ENCODE data around the gene DHX36. TPM values are rescaled to one million over a fixed set of nuclear protein-coding genes. Genes with fewer than 3 reads are reported as not detected.
A peak's percentile ranks its signal among the peaks of the same experiment; 100 is the strongest.

Gene DHX36
- total RNA-seq, 1 donor from 2014 or later: 91.8 TPM

DNA sequence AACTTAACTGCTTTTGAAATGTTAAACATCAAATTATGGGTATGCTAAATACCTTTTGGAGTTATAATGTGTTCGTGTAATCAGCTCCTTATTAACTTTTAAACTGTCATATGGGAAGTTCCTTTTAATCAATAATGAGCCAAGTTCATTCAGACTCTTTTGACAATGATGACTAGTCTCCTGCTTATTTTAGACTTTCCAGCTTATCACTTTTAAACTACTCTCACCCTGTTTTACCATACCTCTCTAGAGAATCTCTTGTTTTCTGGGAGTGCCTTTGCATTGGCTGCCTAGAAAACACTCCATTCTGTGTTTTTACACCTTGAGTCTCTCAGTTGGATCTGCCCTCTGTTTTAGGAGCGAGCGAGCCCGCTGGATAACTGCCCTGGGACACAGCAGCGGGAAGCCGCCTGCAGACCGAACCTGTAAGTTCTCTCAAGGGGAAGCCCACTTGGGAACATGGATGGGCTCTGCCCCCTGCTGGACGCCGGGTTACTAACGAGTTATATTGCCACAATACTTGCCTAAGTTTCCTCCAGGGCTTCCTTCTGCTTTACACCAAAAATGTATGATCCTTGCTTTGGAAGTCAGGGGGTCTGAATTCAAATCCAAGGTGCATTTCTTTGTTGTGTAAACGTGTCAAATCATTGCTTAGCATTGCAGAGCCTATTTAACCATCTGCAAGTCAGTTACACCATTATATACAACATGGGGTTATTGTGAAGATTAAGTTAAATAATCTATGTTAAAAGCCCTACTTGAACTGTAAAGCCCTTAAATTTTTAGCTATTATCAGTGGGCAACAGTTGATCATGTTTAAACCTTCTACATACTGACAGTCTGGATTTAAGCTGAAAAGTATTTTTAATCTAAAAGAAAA, 71.3 kb downstream of the DHX36 start:
- H3K4me3 Mint-ChIP-seq: no peak overlapping the region
- no peaks in the 10 kb centered on the region for H3K27me3 ChIP-seq
- H3K79me2 ChIP-seq (ENCODE audit: low read depth): no peaks in the 10 kb centered on the region
- H3K4me1 ChIP-seq: peaks cover 16% of the 10 kb centered on the region
- no peak overlapping the region for H3K4me3 ChIP-seq
- H2AFZ ChIP-seq (replicated peaks): no peak overlapping the region
- TF ChIP-seq EZH2 (IDR thresholded peaks at IDR 0.05) (no peak), EZH2phosphoT487 (IDR thresholded peaks at IDR 0.05) (no peak)
- TF ChIP-seq, protein P1, sequence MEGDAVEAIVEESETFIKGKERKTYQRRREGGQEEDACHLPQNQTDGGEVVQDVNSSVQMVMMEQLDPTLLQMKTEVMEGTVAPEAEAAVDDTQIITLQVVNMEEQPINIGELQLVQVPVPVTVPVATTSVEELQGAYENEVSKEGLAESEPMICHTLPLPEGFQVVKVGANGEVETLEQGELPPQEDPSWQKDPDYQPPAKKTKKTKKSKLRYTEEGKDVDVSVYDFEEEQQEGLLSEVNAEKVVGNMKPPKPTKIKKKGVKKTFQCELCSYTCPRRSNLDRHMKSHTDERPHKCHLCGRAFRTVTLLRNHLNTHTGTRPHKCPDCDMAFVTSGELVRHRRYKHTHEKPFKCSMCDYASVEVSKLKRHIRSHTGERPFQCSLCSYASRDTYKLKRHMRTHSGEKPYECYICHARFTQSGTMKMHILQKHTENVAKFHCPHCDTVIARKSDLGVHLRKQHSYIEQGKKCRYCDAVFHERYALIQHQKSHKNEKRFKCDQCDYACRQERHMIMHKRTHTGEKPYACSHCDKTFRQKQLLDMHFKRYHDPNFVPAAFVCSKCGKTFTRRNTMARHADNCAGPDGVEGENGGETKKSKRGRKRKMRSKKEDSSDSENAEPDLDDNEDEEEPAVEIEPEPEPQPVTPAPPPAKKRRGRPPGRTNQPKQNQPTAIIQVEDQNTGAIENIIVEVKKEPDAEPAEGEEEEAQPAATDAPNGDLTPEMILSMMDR (IDR thresholded peaks at IDR 0.05): peak; percentile 96
- peaks cover 5% of the 10 kb centered on the region for H4K20me1 ChIP-seq (ENCODE audit: low read depth)
- no peak overlapping the region for H3K27ac ChIP-seq
- H3F3A ChIP-seq (ENCODE audit: low read depth): peaks cover 17% of the 10 kb centered on the region
- H3K9ac ChIP-seq: no peak overlapping the region
- peak overlapping the region; percentile 25 for H3K4me2 ChIP-seq
- H3K36me3 Mint-ChIP-seq: peaks cover 26% of the 10 kb centered on the region
- DNase-seq (ENCODE audit: low spot score): peak; percentile 95
- no peaks in the 10 kb centered on the region for H3K9me3 Mint-ChIP-seq
- no peaks in the 10 kb centered on the region for H3K9me3 ChIP-seq (ENCODE audit: low read depth)
- H3K36me3 ChIP-seq: no peaks in the 10 kb centered on the region
- H3K4me1 Mint-ChIP-seq: peaks cover 10% of the 10 kb centered on the region
- no peak overlapping the region for H3K27ac Mint-ChIP-seq
- no peaks in the 10 kb centered on the region for H3K27me3 Mint-ChIP-seq (ENCODE audit: insufficient read depth, low read depth)

DNA sequence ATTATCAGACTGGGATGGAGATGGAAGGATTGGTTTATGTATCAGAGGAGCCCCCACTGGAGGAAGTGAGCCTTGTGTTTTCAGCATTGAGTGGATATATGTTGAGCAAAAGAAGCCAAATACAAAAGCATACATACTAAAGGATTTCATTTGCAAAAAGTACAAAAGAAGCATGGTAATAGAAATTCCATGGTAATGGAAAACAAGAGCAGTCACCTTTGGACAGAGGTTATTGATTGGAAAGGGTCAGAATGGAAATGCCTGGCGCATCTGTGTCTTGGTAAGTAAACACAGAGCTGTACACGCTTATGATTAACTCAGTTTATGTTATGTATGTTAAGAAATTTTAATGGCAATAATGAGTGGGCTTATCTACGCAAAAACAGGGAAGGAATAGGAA, 72.7 kb downstream of the DHX36 start:
- Histone ChIP-seq H3K4me2 (no peak overlapping the region), H3K36me3 (no peaks in the 10 kb centered on the region), H3K27ac (no peak overlapping the region), H3K9me3 (ENCODE audit: low read depth) (no peaks in the 10 kb centered on the region), H3K4me3 (no peak overlapping the region), H3K4me1 (peaks cover 30% of the 10 kb centered on the region), H3K9ac (no peak overlapping the region), H3K79me2 (ENCODE audit: low read depth) (no peaks in the 10 kb centered on the region), H4K20me1 (ENCODE audit: low read depth) (peaks cover 5% of the 10 kb centered on the region), H2AFZ (replicated peaks) (no peak overlapping the region), H3K27me3 (no peaks in the 10 kb centered on the region), H3F3A (ENCODE audit: low read depth) (peaks cover 27% of the 10 kb centered on the region)
- Mint-ChIP-seq H3K27ac (no peak overlapping the region), H3K4me3 (no peak overlapping the region), H3K9me3 (no peaks in the 10 kb centered on the region), H3K4me1 (peaks cover 15% of the 10 kb centered on the region), H3K27me3 (ENCODE audit: insufficient read depth, low read depth) (no peaks in the 10 kb centered on the region), H3K36me3 (peaks cover 25% of the 10 kb centered on the region)
- no peak for DNase-seq (ENCODE audit: low spot score)
- TF ChIP-seq EZH2phosphoT487 (IDR thresholded peaks at IDR 0.05) (no peak), EZH2 (IDR thresholded peaks at IDR 0.05) (no peak)
- TF ChIP-seq, protein P1 (IDR thresholded peaks at IDR 0.05): no peak

DNA sequence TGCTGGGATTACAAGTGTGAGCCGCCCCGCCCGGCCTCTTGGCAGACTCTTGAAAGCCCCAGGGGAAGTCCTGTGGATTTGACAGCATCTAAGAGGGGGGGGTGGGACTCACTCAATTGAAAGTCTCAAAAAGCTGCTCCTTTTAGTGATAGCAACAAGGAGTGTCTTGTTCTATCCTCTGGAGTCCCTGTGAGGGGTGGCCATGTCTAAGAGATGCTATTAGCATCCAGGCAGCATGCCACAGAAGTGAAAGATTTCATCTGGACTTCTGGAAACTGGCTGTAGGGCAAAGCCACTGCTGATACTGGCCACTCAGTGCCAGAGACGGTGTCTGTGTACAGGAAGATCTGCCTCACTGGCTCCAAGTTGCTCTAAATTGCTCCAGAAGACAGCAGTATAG, 74.0 kb downstream of the DHX36 start:
- no peak overlapping the region for H3K9ac ChIP-seq
- no peaks in the 10 kb centered on the region for H3K79me2 ChIP-seq (ENCODE audit: low read depth)
- H3K4me2 ChIP-seq: no peak overlapping the region
- H3K4me3 ChIP-seq: no peak overlapping the region
- H3K9me3 ChIP-seq (ENCODE audit: low read depth): no peaks in the 10 kb centered on the region
- no peaks in the 10 kb centered on the region for H3K9me3 Mint-ChIP-seq
- no peak for DNase-seq (ENCODE audit: low spot score)
- H3F3A ChIP-seq (ENCODE audit: low read depth): peaks cover 27% of the 10 kb centered on the region
- H3K27ac ChIP-seq: no peak overlapping the region
- peaks cover 30% of the 10 kb centered on the region for H3K36me3 Mint-ChIP-seq
- H2AFZ ChIP-seq (replicated peaks): no peak overlapping the region
- no peak overlapping the region for H3K4me3 Mint-ChIP-seq
- TF ChIP-seq EZH2phosphoT487 (IDR thresholded peaks at IDR 0.05) (no peak), EZH2 (IDR thresholded peaks at IDR 0.05) (no peak)
- TF ChIP-seq, protein P1 (IDR thresholded peaks at IDR 0.05): no peak
- peaks cover 35% of the 10 kb centered on the region for H3K4me1 ChIP-seq
- peaks cover 15% of the 10 kb centered on the region for H3K4me1 Mint-ChIP-seq
- H3K36me3 ChIP-seq: no peaks in the 10 kb centered on the region
- H3K27me3 ChIP-seq: no peaks in the 10 kb centered on the region
- H3K27ac Mint-ChIP-seq: no peak overlapping the region
- H3K27me3 Mint-ChIP-seq (ENCODE audit: insufficient read depth, low read depth): peaks cover 2% of the 10 kb centered on the region
- peaks cover 5% of the 10 kb centered on the region for H4K20me1 ChIP-seq (ENCODE audit: low read depth)

All from neural progenitor cell (in vitro differentiated cells).